Measurements from ENCODE around the gene MOGAT3.

- no peak for TF ChIP-seq POLR2A (IDR thresholded peaks at IDR 0.05)
- no peak for TF ChIP-seq POLR2AphosphoS5 (IDR thresholded peaks at IDR 0.05)
Observed at GRCh38 chr7:101226721-101227120, 25.9 kb upstream of the MOGAT3 start.

Data from stomach (tissue), 4 donors.